NCI-H2029 (cell line): ENCODE data around the gene SMAD3.
"Not testable (repeated sequence)": the region's sequence is repeated elsewhere in the genome, so short reads cannot be mapped to it uniquely, and the experiment has no call there.

Source experiments
- DNase-seq: peaks from one replicate; lab custom pipeline; 2025; lab: John Stamatoyannopoulos, UW

Gene SMAD3

DNA sequence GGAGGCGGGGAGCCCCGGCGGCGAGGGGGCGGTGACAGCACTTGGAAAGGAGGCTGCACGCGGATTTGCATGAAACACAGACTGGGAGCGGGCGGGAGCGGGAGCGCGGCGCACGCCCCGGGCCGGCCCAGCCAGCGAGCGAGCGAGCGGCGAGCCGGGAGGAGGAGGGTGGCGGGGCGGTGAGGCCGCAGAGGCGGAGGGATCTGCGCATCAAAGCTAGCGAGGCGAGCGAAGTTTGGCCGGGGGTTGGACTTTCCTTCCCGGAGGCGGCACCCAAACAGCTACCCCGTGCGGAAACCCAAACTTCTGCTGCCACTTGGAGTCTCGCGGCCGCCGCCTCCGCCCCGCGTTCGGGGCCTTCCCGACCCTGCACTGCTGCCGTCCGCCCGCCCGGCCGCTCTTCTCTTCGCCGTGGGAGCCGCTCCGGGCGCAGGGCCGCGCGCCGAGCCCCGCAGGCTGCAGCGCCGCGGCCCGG is at the start of gene SMAD3:
SMAD3 (plus strand) TSS at position 72 of the 475 bp plus-strand sequence. CDS start 553 bp downstream, outside the sequence.
- DNase-seq: no peak

DNA sequence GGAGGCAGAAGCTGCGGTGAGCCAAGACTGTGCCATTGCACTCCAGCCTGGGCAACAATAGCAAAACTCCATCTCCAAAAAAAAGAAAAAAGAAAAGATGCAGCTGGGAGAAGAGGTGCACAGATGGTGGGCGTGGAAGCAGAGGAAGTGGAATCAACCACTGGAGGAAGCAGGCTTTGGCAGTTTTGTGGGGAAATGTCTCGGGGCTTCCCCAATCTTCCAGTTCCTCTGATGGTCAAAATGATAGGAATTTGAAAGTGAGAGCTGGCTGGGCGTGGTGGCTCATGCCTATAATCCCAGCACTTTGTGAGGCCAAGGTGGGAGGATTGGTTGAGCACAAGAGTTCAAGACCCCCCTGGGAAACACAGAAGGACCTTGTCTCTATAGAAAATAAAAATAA is 48.1 kb upstream of the SMAD3 start:
- no peak for DNase-seq

DNA sequence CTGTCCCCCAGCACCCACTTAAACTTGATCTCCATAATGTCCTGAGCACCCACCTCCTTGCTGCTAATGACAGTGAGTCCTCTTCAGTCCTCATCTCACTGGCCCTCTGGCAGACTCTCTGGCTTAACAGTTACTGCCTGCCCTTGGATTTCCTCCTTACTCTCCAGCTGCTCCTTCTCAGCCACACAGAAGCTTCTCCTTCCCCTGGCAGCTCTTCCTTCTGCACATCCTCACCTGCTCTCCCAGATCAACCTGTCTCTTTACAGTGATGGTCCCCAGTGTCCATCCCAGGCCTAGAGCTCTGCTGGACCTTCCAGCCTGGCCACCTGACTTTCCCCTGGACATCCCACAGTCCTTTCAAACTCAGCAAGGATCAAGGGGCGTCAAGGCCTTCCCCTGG is 47.4 kb upstream of the SMAD3 start:
- no peak for DNase-seq

GRCh38 chr15:67018441-67018840 is 47.0 kb upstream of the SMAD3 start:
- DNase-seq: no peak

DNA sequence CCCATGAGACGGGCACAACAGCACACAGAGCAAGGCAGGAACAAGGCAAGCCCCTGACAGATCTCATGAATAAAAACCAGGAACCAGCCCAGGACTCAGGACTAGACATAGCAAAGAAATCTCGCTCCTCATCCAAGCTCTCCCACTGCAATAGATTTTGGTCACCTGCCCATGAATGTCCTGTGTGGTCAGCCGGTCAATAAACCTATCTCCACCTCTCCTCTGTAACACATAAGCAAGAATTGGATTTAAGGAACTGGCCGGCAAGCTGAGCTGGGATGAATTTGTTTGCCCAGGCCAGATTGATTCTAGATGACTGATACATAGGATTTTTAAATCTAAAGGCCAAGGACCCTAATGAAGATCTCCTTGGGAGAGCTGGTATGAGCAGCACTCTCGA is 46.3 kb upstream of the SMAD3 start:
- DNase-seq: no peak

- DNase-seq: no peak
Measured at GRCh38 chr15:67019884-67020520, 45.4 kb upstream of the SMAD3 start.

DNA sequence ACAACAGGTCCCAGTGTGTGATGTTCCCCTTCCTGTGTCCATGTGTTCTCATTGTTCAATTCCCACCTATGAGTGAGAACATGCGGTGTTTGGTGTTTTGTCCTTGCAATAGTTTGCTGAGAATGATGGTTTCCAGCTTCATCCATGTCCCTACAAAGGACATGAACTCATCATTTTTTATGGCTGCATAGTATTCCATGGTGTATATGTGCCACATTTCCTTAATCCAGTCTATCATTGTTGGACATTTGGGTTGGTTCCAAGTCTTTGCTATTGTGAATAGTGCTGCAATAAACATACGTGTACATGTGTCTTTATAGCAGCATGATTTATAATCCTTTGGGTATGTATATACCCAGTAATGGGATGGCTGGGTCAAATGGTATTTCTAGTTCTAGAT is 44.7 kb upstream of the SMAD3 start:
- not testable (repeated sequence) for DNase-seq

DNA sequence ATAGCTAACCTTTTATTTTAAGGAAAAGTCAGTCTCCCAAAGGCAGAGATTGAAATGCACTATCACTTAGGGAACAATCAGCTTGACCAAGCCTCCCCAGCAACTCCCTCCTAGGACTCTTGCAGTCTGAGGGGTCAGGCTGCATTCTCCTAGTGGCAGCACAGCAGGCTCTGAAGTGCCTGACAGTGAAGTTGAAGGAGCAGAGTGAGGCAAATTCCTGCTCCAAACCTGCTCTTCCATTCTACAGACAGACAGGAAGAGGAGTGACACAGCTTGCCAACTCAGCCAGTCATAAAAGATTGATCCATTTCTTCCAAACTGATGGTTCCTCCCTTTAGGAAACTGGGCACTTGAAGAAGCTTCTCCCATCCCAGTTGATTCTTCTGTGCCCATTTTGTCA is 43.9 kb upstream of the SMAD3 start:
- no peak for DNase-seq

DNA sequence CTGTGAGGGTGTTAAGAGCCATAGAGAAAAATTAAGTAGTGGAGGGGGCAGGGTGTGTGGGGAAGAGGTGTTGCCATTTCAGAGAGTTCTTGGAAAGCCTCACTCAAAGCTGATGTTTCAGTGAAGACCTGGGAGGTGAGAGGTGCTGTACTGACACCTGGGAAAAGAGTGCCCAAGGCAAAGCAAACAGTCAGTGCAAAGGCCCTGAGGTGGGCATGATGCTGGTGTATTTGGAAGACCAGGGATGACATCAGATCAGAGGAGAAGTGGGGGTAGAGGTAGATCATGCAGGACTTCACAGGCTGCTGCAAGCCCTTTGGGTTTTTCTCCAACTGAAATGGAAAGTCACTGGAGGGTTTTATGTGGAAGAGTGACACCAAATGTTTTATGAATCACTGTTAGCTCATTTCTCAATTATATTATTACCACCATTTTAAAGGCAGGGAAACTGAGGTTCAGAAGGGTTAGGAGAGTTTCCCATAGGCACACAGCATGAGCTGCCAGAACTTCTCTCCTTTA is 42.8 kb upstream of the SMAD3 start:
- DNase-seq: no peak

DNA sequence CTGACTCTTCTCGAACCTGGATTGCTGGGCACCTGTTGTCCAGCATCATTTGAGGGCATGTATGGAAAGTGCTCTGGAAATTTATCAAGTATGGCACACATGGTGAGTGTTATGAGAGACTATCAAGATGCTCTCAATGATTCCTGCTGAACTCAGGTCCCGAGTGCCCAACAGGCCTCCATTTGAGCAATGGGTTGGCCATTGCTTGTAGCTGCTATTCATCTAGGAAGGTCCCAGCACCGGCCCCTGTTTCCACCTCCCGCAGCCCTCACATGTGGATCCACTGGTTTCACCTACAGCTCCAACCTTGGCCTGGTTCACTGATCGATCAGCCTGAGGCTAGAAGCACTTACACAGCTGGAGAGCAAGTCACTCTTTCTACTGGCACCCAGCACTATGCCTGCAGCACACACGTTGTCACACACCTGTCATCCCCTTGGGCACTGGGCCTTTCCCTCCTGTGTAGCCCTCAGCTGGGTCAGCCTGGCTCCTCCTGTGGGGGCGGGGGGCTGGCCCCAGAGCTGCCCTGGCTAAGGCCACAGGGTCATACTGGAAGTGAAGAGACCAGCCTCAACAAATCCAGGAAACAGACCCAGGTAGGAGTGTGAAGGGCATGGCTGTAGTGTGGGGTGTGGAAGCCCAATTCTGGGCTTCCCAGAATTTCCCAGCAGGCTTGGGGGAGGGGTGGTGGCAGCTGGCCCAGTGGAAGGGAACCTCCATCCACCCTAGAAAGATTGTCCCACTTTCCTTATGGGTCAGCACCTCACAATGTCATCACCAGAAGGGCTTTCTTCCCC is 41.7 kb upstream of the SMAD3 start:
- no peak for DNase-seq

DNA sequence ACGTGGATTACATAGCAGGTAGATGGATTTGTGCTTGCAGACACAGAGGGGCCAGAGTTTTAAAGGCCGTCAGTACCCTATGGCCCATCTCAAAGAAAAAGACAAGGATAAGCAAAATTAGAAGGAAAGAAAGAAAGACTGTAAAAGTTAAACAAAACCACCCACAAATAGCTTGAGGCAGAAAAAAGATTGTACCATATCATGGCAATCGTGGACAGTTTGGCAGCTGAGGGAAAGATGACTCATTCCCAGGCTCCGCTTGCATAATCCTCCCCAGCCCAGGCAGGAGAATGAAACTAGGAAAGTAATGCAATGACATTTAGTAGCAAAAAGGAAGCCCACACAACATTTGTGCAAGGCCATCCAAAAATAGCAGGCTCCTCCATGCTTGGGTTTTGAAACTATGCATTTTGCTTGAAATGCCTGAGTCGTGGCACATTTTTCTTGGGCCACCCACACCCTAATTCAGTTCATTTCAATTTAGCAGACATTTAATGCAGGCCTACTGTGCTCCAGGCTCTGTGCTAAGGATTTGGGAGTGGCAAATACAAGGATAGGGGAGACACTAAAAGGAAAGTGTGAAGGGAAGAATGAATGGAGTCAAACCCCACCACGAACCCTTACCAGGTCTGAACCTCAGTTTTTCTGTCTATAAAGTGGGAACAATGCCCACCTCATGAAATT is 40.9 kb upstream of the SMAD3 start:
- no peak for DNase-seq

- no peak for DNase-seq
Measured at GRCh38 chr15:67024998-67025368, 40.4 kb upstream of the SMAD3 start.

DNA sequence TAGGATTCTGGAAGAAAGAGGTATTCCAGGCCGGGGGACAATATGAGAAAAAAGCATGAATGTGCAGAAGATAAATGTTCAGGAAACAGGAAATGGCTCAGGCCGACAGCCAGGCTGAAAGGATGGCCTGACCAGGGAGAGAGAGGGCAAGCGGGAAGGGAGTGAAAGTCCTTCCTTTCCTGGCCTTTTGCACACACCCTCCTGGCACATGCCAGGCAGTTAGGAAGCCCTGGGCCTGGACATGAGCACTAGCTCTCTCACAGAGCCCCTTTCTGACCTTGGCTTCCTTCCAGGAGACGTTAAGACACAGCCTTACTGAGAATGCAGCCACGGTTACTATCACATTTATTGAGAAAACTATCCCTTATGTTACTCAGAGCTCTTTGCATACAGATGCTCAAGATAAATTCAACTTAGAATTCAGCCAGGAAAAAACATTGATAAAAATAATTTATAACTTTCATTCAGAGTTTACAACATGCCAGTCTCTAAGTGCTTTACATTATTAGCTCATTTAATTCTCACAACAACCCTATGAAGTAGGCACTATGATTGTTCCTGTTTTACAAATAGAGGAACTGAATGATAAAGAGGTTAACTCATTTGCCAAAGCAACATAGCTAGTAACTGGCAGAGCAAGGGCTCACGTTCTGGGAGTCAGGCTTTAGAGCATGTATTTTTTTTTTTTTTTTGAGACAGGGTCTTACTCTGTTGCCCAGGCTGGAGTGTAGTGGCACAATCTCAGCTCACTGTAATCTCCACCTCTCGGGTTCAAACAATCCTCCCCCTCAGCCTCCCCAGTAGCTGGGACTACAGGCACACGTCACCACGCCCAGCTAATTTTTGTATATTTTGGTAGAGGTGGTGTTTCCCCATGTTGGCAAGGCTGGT is 39.4 kb upstream of the SMAD3 start:
- DNase-seq: no peak

- no peak for DNase-seq
Measured at GRCh38 chr15:67026610-67026967, 38.8 kb upstream of the SMAD3 start.

GRCh38 chr15:67028440-67028839 is 37.0 kb upstream of the SMAD3 start:
- DNase-seq: not testable (repeated sequence)

DNA sequence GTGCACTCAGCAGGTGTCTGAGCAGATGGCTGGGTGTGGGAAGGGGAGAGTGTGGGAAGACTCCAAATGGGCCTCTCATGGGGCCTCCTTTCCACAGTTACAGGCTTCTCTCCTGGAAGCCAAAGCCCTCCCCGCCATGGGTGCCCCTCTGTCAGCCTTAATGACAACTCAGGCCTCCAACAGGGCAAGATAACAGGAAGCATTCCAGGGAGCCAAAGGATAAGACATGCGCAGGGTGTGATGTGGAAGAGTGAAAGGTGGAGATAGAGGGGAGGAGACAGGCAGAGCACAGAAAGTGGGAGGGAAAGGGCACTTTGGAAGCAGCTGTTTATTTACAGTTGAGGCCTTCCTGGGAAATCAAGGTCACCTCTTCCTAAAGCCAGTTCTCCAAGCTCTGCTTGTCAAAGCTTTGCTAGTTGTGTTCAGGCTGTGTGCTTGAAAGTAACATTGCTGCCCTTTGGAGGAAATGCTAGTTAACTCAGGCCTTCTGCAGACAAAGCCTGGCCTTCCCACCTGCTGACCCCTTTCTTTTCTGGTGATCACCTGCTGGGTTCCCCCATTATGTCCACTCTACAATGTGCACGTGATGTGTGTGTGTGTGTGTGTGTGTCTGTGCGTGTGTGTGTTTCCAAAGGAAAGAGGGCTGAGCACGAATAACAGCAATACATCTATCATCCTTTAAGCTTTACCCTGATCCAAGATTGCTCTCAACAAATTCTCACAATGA is 35.2 kb upstream of the SMAD3 start:
- no peak for DNase-seq

DNA sequence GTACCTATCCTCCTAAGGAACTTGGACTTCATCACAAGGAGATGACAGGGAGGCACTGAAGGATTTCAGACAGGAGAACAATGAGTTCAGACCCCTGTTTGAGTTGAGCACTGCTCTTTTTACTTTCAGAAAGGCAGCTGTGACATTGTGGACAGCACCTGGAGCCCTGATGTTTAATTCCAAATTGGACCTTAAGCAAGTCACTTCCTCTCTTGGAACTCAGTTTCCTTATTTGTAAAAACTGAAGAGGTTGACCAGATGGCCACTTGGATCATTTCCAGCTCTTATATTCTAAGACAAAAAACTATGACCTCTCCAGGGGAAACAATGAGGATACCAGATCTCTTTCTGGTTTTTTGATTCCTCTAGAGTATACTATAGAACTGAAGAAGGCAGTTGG is 34.1 kb upstream of the SMAD3 start:
- no peak for DNase-seq

- DNase-seq: no peak
Measured at GRCh38 chr15:67032608-67033007, 32.8 kb upstream of the SMAD3 start.

GRCh38 chr15:67033012-67033411 is 32.4 kb upstream of the SMAD3 start:
- no peak for DNase-seq

DNA sequence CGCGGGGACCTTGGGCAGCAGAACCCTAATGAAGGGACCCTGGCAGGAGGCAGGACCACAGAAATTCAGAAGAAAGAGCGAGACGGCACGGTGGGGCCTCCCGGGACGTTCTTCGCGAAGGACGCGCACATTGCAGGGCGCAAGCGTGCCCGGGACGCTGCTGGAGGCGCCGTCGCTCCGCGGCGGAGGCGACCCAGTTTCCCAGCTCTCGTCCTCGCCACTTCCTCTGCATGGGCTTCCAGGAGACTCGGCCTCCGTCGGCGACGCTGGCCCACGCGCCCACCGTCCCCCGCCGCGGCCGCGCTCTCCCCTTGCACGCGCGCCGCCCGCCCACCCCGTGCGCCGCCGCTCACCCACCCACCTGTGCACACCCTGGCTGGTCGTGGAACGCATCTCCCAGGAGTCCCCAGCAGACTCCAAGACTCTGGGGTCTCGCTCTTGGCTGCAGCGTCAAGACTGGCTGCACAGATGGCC is 31.8 kb upstream of the SMAD3 start:
- no peak for DNase-seq

GRCh38 chr15:67035886-67036285 is 29.5 kb upstream of the SMAD3 start:
- no peak for DNase-seq
